ENCODE data around the gene SPAG17.
A peak's percentile ranks its signal among the peaks of the same experiment; 100 is the strongest.
"Not testable (repeated sequence)": the region's sequence is repeated elsewhere in the genome, so short reads cannot be mapped to it uniquely, and the experiment has no call there.

SPAG17 gene

DNA sequence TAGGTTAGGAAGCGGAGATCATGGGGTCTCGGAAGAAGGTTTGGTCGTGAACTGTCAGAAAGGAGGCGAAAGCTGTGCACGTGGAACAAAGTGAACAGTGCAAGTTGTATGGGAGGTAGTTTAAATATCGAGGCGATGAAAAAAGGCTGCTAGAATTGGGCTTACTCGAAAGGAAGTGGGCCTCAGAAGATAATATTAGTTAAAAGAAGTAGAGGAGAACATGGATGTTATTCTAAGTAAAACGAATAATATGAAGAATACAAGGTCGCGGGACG, 254.9 kb downstream of the SPAG17 start:
- H3K9me3 Mint-ChIP-seq = no peaks in the 10 kb centered on the region
- ATAC-seq (replicated peaks) (no peak), DNase-seq (no peak)
- H3K27me3 Mint-ChIP-seq = no peaks in the 10 kb centered on the region
- H3K27ac Mint-ChIP-seq = peak overlapping the region; percentile 100
- peaks cover 23 to 57% of the 10 kb centered on the region in 2 donors for H3K4me1 Mint-ChIP-seq
- H3K4me3 Mint-ChIP-seq = peak overlapping the region; percentile 93 to 95
- peaks cover 8 to 31% of the 10 kb centered on the region in 2 donors for H3K36me3 Mint-ChIP-seq

DNA sequence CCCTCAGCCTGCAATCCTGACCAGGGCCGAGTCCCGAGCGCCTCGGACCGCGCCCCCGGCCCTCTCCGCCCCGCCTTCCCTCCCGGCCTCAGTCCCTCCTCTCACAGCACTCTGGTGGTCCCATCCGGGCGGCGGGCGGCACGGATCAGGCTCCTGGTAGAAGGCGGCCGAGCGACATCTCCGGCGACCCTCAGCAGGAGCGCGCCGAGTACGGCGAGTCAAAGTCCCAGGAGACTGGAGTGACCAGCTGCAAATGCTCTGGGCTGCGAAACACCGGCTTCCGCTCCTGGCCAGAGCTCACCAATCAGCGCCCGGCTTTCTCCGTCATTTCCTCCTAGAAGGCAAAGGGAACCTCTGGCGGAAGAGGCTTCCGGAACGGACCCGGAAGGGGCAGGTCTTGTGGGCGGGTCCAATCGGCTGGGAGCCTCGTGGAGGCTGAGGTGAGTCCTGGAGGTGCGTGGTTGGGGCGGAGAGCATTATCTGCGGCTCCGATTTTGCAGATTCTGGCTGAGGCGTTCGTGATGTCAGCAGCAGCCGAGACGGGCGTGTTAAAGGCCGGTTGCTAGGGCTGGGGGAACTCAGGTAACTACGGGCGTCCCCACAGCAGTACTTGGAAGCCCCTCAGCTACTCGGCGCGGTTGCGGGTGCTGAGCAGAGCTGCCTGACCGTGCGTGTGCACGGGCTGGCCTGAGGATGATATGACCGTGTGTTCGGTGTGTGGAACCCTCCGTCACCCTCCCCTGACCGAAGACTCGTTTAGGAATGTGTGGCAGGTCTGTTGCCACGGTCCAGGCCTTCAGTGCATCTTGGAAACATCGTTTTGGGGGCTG, 255.5 kb downstream of the SPAG17 start, which contains the start of the genes GDAP2 and WDR3:
Gene GDAP2, minus strand, starts transcription at position 279 of the 830 bp plus-strand sequence. CDS start 9,264 bp downstream, outside the sequence.
Gene WDR3, plus strand, starts transcription at position 397 of the 830 bp plus-strand sequence. CDS start 3,581 bp downstream, outside the sequence.
- Mint-ChIP-seq H3K27ac (peak within 1 kb of the TSS; percentile 100), H3K36me3 (peaks cover 4 to 28% of the 10 kb centered on the region in 2 donors), H3K9me3 (no peaks in the 10 kb centered on the region), H3K27me3 (no peaks in the 10 kb centered on the region), H3K4me1 (peaks cover 23 to 57% of the 10 kb centered on the region in 2 donors), H3K4me3 (peak within 1 kb of the TSS; percentile 93 to 95)
- DNase-seq (peak; percentile 95), ATAC-seq (replicated peaks) (peak; percentile 92)

DNA sequence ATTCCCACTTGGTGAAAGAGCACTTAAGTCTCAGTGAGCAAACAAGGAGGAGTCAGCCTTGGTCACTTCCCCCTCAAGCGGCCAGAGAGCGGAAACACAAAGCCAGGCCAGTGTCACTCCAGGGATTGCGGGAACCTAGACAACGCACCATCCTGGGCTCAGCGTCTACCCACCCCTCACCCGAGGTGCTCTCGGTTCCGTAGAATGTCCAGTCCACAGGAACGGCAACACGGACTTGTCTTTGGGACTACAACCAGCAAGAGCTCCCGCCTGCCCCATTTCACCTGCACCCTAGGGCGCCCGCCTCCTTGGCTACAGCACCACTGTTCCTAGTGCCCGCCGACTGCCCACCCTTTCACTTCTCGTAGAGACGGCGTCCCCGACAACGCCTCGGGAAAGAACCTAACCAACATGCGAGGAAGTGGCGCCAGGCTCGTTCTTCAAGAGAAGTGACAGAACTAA, 256.1 kb downstream of the SPAG17 start:
- peak overlapping the region; percentile 100 for H3K27ac Mint-ChIP-seq
- DNase-seq = peak; percentile 70
- peak; percentile 74 to 76 for ATAC-seq (replicated peaks)
- peak overlapping the region; percentile 93 to 95 for H3K4me3 Mint-ChIP-seq
- no peaks in the 10 kb centered on the region for H3K27me3 Mint-ChIP-seq
- H3K4me1 Mint-ChIP-seq = peaks cover 23 to 57% of the 10 kb centered on the region in 2 donors
- no peaks in the 10 kb centered on the region for H3K9me3 Mint-ChIP-seq
- H3K36me3 Mint-ChIP-seq = peaks cover 3 to 29% of the 10 kb centered on the region in 2 donors

DNA sequence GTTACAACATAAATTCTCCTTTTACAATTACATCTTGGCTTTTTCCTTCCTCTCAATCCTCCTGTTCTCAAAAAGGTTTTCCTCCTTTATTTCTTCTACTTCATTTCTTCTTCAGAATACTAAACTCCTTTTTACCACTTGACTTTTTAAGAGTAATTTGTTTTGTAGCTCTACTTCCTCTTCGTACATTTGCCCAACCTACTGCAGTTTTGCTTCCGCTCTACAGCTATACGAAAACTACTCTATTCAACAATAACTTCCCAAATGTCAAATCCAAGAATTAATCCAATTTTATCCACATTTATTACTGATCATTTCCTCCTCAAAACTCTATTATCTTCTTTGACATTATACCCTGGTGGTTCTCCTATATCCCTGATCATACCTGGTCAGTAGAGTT, 259.0 kb downstream of the SPAG17 start:
- peak overlapping the region; percentile 66 for H3K27ac Mint-ChIP-seq

DNA sequence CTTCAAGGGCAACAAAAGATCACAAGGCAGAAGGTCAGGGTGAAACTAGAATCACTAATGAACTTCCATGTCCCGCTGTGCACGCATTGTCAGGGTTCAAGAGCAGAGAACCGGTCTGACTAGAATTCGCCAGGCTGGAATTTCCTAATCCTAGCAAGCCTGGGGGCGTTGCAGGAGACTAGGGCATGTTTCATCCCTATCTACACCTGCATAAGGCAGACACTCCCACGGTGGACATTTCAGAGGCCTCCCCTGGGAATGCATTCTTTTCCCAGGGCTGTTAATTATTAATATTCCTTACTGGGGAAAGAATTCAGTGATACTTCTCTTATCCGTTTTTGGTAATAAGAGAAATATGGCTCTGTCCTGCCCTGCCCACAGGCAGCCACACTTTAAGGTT, 262.3 kb downstream of the SPAG17 start:
- H3K4me3 Mint-ChIP-seq; DNase-seq; H3K27ac Mint-ChIP-seq; H3K9me3 Mint-ChIP-seq; H3K27me3 Mint-ChIP-seq; ATAC-seq (replicated peaks): not testable (repeated sequence)
- Mint-ChIP-seq H3K4me1 (peaks cover 7 to 11% of the 10 kb centered on the region in 2 donors), H3K36me3 (peaks cover 8 to 13% of the 10 kb centered on the region in 2 donors)

More for the DNA sequence above, 259.0 kb downstream of the SPAG17 start:
- DNase-seq (no peak), ATAC-seq (replicated peaks) (no peak)
- Mint-ChIP-seq H3K4me1 (peaks cover 21 to 36% of the 10 kb centered on the region in 2 donors), H3K36me3 (peaks cover 4 to 15% of the 10 kb centered on the region in 2 donors), H3K27me3 (no peaks in the 10 kb centered on the region), H3K9me3 (no peaks in the 10 kb centered on the region), H3K4me3 (peak overlapping the region; percentile 46 to 73)

DNA sequence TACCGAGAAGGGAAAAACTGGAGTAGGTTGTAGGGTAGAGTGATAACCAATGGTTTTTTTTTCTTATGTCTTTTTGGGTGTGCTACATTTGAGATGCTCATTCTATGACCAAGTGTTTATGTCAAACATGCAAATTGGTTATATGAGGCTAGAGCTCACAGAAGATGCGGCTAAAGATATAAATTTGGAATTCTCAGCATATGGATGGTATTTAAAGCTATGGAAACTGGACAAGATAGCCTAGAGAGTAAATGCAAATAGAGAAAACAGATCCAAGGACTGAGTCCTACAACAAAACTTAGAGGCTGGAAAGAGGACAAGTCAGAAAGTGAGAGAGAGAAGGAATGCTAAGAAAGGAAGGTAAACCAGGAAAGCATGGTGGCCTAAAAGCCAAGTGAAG, 263.0 kb downstream of the SPAG17 start:
- Mint-ChIP-seq H3K36me3 (peaks cover 8 to 13% of the 10 kb centered on the region in 2 donors), H3K27ac (no peak overlapping the region), H3K4me1 (peaks cover 7 to 11% of the 10 kb centered on the region in 2 donors), H3K9me3 (no peaks in the 10 kb centered on the region), H3K27me3 (no peaks in the 10 kb centered on the region), H3K4me3 (no peak overlapping the region)
- DNase-seq (no peak), ATAC-seq (replicated peaks) (no peak)

DNA sequence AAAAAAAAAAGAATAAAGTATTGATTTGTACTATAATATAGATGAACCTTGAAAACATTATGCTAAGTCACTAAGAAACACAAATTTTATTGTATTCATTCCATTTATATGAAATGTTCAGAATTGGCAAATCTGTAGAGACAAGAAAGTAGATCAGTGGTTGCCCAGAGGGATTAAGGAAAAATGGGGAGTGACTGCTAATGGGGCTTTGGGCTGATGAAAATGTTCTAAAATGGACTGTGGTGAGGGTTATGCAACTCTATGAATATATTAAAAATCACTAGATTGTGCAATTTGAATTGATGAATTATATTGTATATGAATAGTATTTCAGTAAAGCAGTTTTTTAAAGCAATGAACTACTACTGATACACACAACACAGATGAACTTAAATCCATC, 265.7 kb downstream of the SPAG17 start:
- H3K9me3 Mint-ChIP-seq = no peaks in the 10 kb centered on the region
- DNase-seq (no peak), ATAC-seq (replicated peaks) (no peak)
- peaks cover 0 to 6% of the 10 kb centered on the region in 2 donors for H3K4me1 Mint-ChIP-seq
- no peak overlapping the region for H3K4me3 Mint-ChIP-seq
- peaks cover 27 to 33% of the 10 kb centered on the region in 2 donors for H3K36me3 Mint-ChIP-seq
- no peaks in the 10 kb centered on the region for H3K27me3 Mint-ChIP-seq
- H3K27ac Mint-ChIP-seq = no peak overlapping the region

DNA sequence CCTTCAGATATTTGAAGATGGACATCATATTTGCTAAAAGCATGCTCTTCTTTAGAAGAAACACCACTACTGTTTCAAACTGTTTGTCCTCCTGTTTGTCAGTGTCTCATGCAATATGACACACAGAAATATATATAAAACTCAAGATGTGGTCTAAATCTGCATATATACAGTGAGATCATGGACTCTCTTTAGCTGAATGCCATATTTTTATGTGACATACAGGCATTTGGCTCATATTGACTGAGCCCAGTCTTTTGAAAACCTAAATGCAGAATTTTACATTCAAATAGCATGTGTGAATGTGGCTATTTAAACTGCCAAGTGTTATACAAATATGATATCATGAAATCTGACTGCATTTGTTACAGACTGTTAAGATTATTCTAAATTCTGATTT, 274.0 kb downstream of the SPAG17 start:
- Mint-ChIP-seq H3K4me3 (no peak overlapping the region), H3K4me1 (peaks cover 0 to under 1% of the 10 kb centered on the region in 2 donors), H3K27ac (no peak overlapping the region), H3K9me3 (no peaks in the 10 kb centered on the region), H3K36me3 (peaks cover 38 to 44% of the 10 kb centered on the region in 2 donors), H3K27me3 (no peaks in the 10 kb centered on the region)
- no peak for ATAC-seq (replicated peaks)
- no peak for DNase-seq

DNA sequence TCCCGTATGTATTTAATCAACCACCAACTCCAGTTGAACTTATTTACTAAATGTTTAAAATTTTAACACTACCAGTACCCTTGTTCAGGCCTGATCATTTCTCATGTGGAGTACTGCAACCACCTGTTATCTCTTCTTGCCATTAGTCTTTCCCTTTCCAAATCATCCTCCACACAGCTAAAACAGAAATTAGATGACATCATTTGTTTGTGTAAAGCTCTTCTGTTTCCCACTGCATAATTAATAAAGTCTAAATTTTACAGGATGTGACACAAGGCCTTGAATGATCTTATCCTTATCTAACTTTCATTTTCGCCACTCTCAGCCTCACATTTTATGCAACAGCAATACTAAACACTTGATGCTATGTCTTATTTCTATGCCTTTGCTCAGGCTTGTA, 280.0 kb downstream of the SPAG17 start:
- no peak for DNase-seq
- Mint-ChIP-seq H3K27me3 (no peaks in the 10 kb centered on the region), H3K36me3 (peaks cover 40 to 52% of the 10 kb centered on the region in 2 donors), H3K4me3 (no peak overlapping the region), H3K9me3 (no peaks in the 10 kb centered on the region), H3K27ac (no peak overlapping the region), H3K4me1 (no peaks in the 10 kb centered on the region)
- no peak for ATAC-seq (replicated peaks)

DNA sequence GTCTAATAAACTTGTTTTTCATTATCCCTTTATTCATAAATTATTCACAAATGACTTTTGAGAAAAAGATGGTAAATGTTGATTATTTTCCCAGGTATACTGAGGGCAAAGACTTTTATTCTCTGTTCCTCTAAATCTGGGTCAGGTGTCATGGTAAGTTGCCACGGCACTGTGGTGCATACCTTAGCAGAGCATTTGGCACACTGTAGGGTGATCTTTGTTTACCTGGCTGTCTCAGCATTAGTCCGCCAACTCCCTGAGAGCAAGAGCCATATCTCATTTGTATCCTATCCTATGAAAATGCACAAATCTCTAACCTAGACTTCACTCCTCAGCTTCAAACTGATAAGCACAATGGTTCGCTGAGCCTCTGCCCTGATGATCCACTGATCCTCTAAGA, 280.5 kb downstream of the SPAG17 start:
- Mint-ChIP-seq H3K9me3 (no peaks in the 10 kb centered on the region), H3K27me3 (no peaks in the 10 kb centered on the region), H3K27ac (no peak overlapping the region), H3K4me3 (no peak overlapping the region), H3K36me3 (peaks cover 40 to 53% of the 10 kb centered on the region in 2 donors), H3K4me1 (no peaks in the 10 kb centered on the region)
- DNase-seq (no peak), ATAC-seq (replicated peaks) (no peak)
